HCT116 (cell line): ENCODE measurements around the gene CDC37L1. TPM values are rescaled to one million over a fixed set of nuclear protein-coding genes. Genes with fewer than 3 reads are reported as not detected.

Source experiments
- ATAC-seq: fragments of 200-7000 bp; cut with Tn5 transposase; 2 replicates; pipeline ENCODE4 v1.9.1; 2020; ENCODE audit warnings: mild to moderate bottlenecking, moderate library complexity
- BruUV-seq: library from RNA; stranded (reverse); fragments of 400-500 nt; replicated peaks from 2 replicates; lab custom pipeline; 2021; lab: Mats Ljungman, UMichigan
- CTCF ChIA-PET: fragments of 300-600 bp; sonication (Branson Sonifier 250); formaldehyde crosslinking; loops from one replicate; lab custom pipeline; 2021; ENCODE audit warnings: antibody characterized with exemption; lab: Charles Lee
- POLR2A ChIA-PET: fragments of 300-600, 350-600 bp; sonication (Branson Sonifier 250); formaldehyde crosslinking; loops from one replicate; lab custom pipeline; 2021; ENCODE audit warnings: antibody characterized with exemption; lab: Charles Lee
- RAD21 ChIA-PET, 2 experiments: fragments of 300-600 bp; sonication (Branson Sonifier 250); formaldehyde crosslinking; loops; one replicate each; lab custom pipeline; 2023; ENCODE audit warnings: low total read pairs in 2 of 2; ENCODE audit not compliant: uncharacterized antibody in 2 of 2, unreplicated experiment in 2 of 2, low non-redundant PET in 1 of 2; lab: Charles Lee
- DNase-seq: peaks from one replicate; pipeline ENCODE4 v3.0.0-alpha.2; 2010; ENCODE audit warnings: low read depth, low spot score
- H2AFZ ChIP-seq: fragments of 200-600 bp; shearing (Covaris generic), sonication (generic); 2 replicates; pipeline ENCODE4 v1.6.1; 2017; ENCODE audit warnings: low read depth, mixed run types, mixed read lengths, antibody characterized with exemption, low read length; ENCODE audit not compliant: poor library complexity, severe bottlenecking
- H3K27ac ChIP-seq: 2 replicates; pipeline ENCODE4 v1.5.1; 2012; ENCODE audit warnings: low read depth, low read length
- H3K27me3 ChIP-seq: fragments of 200-600 bp; sonication (generic); 2 replicates; pipeline ENCODE4 v1.6.1; 2016; ENCODE audit warnings: mixed run types, low read length, mixed read lengths; ENCODE audit not compliant: insufficient read depth
- H3K36me3 ChIP-seq, 2 experiments: fragments of 200-500 bp in 1 of 2; fragments of 200-600 bp in 1 of 2; sonication (Bioruptor generic) in 1 of 2; sonication (generic) in 1 of 2; 2 replicates each; pipeline versions ENCODE4 v1.5.1 to v1.6.1; 2014 to 2016; ENCODE audit warnings: low read length in 2 of 2, inconsistent platforms in 1 of 2, mixed read lengths in 1 of 2, mixed run types in 1 of 2; ENCODE audit not compliant: insufficient read depth in 2 of 2, control insufficient read depth in 1 of 2
- H3K4me1 ChIP-seq, 2 experiments: fragments of 200-600 bp in 1 of 2; sonication (generic) in 1 of 2; 2 replicates each; pipeline versions ENCODE4 v1.5.1 to v1.6.1; 2012 to 2017; ENCODE audit warnings: low read length in 2 of 2, inconsistent platforms in 1 of 2, mild to moderate bottlenecking in 1 of 2, mixed read lengths in 1 of 2, mixed run types in 1 of 2, moderate library complexity in 1 of 2; ENCODE audit not compliant: insufficient read depth in 2 of 2, control insufficient read depth in 1 of 2
- H3K4me2 ChIP-seq: fragments of 200-600 bp; sonication (generic); 2 replicates; pipeline ENCODE4 v1.6.1; 2017; ENCODE audit warnings: mixed run types, low read length, mixed read lengths
- H3K4me3 ChIP-seq, 2 experiments: fragments of 200-600 bp in 1 of 2; sonication (generic) in 1 of 2; replicated peaks in 1 of 2; 2 replicates each; pipeline ENCODE4 v1.5.1; 2011 to 2016; ENCODE audit warnings: low read length in 2 of 2, control low read depth in 1 of 2, low read depth in 1 of 2, mild to moderate bottlenecking in 1 of 2, mixed read lengths in 1 of 2, mixed run types in 1 of 2
- H3K79me2 ChIP-seq: fragments of 200-600 bp; sonication (generic); 2 replicates; pipeline ENCODE4 v1.6.1; 2017; ENCODE audit warnings: mild to moderate bottlenecking, mixed run types, low read length, moderate library complexity, mixed read lengths; ENCODE audit not compliant: insufficient read depth
- H3K9ac ChIP-seq: fragments of 200-600 bp; sonication (generic); 2 replicates; pipeline ENCODE4 v1.6.1; 2016; ENCODE audit warnings: low read length, mixed read lengths
- H3K9me2 ChIP-seq: fragments of 200-600 bp; sonication (generic), shearing (Covaris generic); 2 replicates; pipeline ENCODE4 v1.6.1; 2017; ENCODE audit warnings: mixed run types, mild to moderate bottlenecking, moderate library complexity; ENCODE audit not compliant: insufficient read depth
- H3K9me3 ChIP-seq, 2 experiments: fragments of 200-500 bp in 1 of 2; fragments of 200-600 bp in 1 of 2; sonication (Bioruptor generic) in 1 of 2; sonication (generic) in 1 of 2; 2 replicates each; pipeline ENCODE4 v1.6.1; 2014 to 2017; ENCODE audit warnings: low read length in 2 of 2, mixed read lengths in 2 of 2, inconsistent platforms in 1 of 2, low read depth in 1 of 2, mild to moderate bottlenecking in 1 of 2, mixed run types in 1 of 2, moderate library complexity in 1 of 2; ENCODE audit not compliant: control insufficient read depth in 1 of 2, insufficient read depth in 1 of 2
- H4K20me1 ChIP-seq: fragments of 200-600 bp; sonication (generic), shearing (Covaris generic); 2 replicates; pipeline ENCODE4 v1.6.1; 2017; ENCODE audit warnings: mixed run types, mild to moderate bottlenecking, moderate library complexity; ENCODE audit not compliant: insufficient read depth
- ATF3 ChIP-seq: IDR thresholded peaks from 2 replicates; pipeline ENCODE4 v1.6.1; 2012
- CBX3 ChIP-seq: IDR thresholded peaks from 2 replicates; pipeline ENCODE4 v1.6.1; 2012; ENCODE audit warnings: low read depth
- CEBPB ChIP-seq: IDR thresholded peaks from 2 replicates; pipeline ENCODE4 v1.6.1; 2012; ENCODE audit warnings: low read depth
- EGR1 ChIP-seq: IDR thresholded peaks from 2 replicates; pipeline ENCODE4 v1.6.1; 2012; ENCODE audit warnings: low read depth
- EZH2 ChIP-seq: fragments of 200-600 bp; sonication (generic); IDR thresholded peaks from 2 replicates; pipeline ENCODE4 v1.6.1; 2017; ENCODE audit warnings: antibody characterized with exemption, mixed run types
- JUND ChIP-seq: IDR thresholded peaks from 2 replicates; pipeline ENCODE4 v1.6.1; 2012
- MAX ChIP-seq: IDR thresholded peaks from 2 replicates; pipeline ENCODE4 v1.6.1; 2012
- POLR2A ChIP-seq: IDR thresholded peaks from 2 replicates; pipeline ENCODE4 v1.7.0; 2011; ENCODE audit warnings: borderline replicate concordance; ENCODE audit not compliant: insufficient read depth, insufficient read length; ENCODE audit errors: extremely low read depth
- RAD21 ChIP-seq: IDR thresholded peaks from 2 replicates; pipeline ENCODE4 v1.6.1; 2012; ENCODE audit warnings: low read depth, mild to moderate bottlenecking
- SIN3A ChIP-seq: IDR thresholded peaks from 2 replicates; pipeline ENCODE4 v1.6.1; 2012; ENCODE audit warnings: low read depth
- SP1 ChIP-seq: IDR thresholded peaks from 2 replicates; pipeline ENCODE4 v1.6.1; 2012; ENCODE audit warnings: low read depth
- SRF ChIP-seq: IDR thresholded peaks from 2 replicates; pipeline ENCODE4 v1.6.1; 2012; ENCODE audit warnings: low read depth
- YY1 ChIP-seq: IDR thresholded peaks from 2 replicates; pipeline ENCODE4 v1.6.1; 2011; ENCODE audit warnings: low read length, low read depth, moderate library complexity, mild to moderate bottlenecking; ENCODE audit not compliant: insufficient replicate concordance; ENCODE audit errors: extremely low read depth
- ZBTB33 ChIP-seq: IDR thresholded peaks from 2 replicates; pipeline ENCODE4 v1.6.1; 2011; ENCODE audit warnings: mild to moderate bottlenecking, low read length, moderate library complexity; ENCODE audit not compliant: insufficient replicate concordance; ENCODE audit errors: extremely low read depth
- ZFX ChIP-seq: fragments of 450-650 bp; IDR thresholded peaks from 2 replicates; pipeline ENCODE4 v1.6.1; 2017
- ZNF274 ChIP-seq: fragments of 200-500 bp; sonication (Bioruptor generic); IDR thresholded peaks from 2 replicates; pipeline ENCODE4 v1.6.1; 2014; ENCODE audit warnings: mild to moderate bottlenecking, low read depth, low read length, inconsistent platforms
- intact Hi-C: fragments of 100-400 bp; cut with micrococcal nuclease; formaldehyde crosslinking; loops from 2 replicates; pipeline ENCODE4 v1.10.0; 2022
- total RNA-seq: library from RNA; stranded (reverse); gene quantifications from one replicate; pipeline ENCODE4 v1.2.1, GENCODE V29; 2021; ENCODE audit not compliant: unreplicated experiment

Gene CDC37L1
- total RNA-seq, 1 experiment from 2014 or later = 18.1 TPM

DNA sequence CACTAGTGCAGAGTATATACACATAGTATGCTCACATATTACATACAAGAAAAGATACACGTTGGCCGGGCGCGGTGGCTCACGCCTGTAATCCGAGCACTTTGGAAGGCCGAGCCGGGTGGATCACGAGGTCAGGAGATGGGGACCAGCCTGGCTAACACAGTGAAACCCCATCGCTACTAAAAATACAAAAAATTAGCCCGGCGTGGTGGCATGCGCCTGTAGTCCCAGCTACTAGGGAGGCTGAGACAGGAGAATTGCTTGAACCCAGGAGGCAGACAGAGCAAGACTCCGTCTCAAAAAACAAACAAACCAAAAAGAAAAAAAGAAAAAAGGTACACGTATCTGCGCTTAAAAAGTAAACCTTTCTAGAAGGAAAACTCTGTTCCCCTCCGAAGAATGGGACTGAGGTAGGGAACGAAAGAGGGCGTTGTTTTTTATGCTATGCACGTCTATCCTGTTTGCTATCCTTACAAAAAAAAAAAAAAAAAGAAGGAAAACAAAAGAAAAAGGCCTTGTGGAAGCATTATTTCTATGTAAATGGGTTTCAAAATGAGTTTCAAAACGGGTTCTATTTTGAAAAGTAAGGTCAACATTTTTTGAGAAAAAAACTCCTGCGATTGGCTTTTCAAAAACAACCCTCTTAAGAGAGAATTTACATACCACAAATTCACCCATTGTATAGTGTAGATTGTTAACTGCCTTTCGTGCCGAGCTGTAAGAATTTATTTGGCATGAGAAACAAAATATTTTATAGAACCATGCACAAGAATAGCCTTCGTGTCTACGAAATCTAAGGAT, 60.4 kb downstream of the CDC37L1 start:
- Histone ChIP-seq H3K4me3 (peak overlapping the region; percentile 65 to 91), H3K27ac (peak overlapping the region; percentile 84), H3K9me2 (no peaks in the 10 kb centered on the region), H3K9ac (peak overlapping the region; percentile 86), H3K79me2 (peaks cover 52% of the 10 kb centered on the region), H3K4me2 (peak overlapping the region; percentile 92), H3K4me1 (peaks cover 27 to 45% of the 10 kb centered on the region in 2 experiments), H3K36me3 (no peaks in the 10 kb centered on the region), H3K27me3 (no peaks in the 10 kb centered on the region), H4K20me1 (no peaks in the 10 kb centered on the region), H2AFZ (no peak overlapping the region), H3K9me3 (no peaks in the 10 kb centered on the region)
- ATAC-seq (no peak), DNase-seq (no peak)
- TF ChIP-seq ZFX (no peak), EZH2 (no peak), MAX (peak; percentile 46; the same call in 1 of the 2 replicates), SRF (no peak), CBX3 (no peak)
- ChIA-PET CTCF (interaction anchor here (2.1 kb wide), 1 partner anchor 13 kb away, joined by 5 read pairs; no protein-coding TSS in a partner anchor), POLR2A (interaction anchor here (1.3 kb wide), 2 partner anchors 7 to 60 kb away, joined by 3 read pairs; partner anchors contain the start of gene CDC37L1), RAD21 (no interaction called here)
- BruUV-seq = TSS peak; percentile 69
- intact Hi-C loops = no loop called here

- no peaks in the 10 kb centered on the region for H3K36me3 ChIP-seq
- intact Hi-C loops = no loop called here
- ChIA-PET RAD21 (no interaction called here), CTCF (interaction anchor here (1.1 to 2.1 kb wide), 2 partner anchors 9 to 12 kb away, joined by 5 read pairs; no protein-coding TSS in a partner anchor), POLR2A (interaction anchor here (1.3 kb wide), 2 partner anchors 8 to 61 kb away, joined by 3 read pairs; partner anchors contain the start of gene CDC37L1)
- H3K27ac ChIP-seq = peak overlapping the region; percentile 84
- H3K9me3 ChIP-seq = no peaks in the 10 kb centered on the region
- no TSS peak for BruUV-seq
- H3K79me2 ChIP-seq = peaks cover 51% of the 10 kb centered on the region
- H4K20me1 ChIP-seq = no peaks in the 10 kb centered on the region
- no peak for ATAC-seq
- TF ChIP-seq SP1 (no peak), ZBTB33 (no peak), ATF3 (no peak), RAD21 (no peak), ZNF274 (no peak), EGR1 (no peak), YY1 (no peak), SIN3A (no peak), JUND (no peak), POLR2A (no peak), CEBPB (no peak)
- H3K9me2 ChIP-seq = no peaks in the 10 kb centered on the region
- peak overlapping the region; percentile 92 for H3K4me2 ChIP-seq
- DNase-seq = no peak
- H3K4me3 ChIP-seq = peak overlapping the region; percentile 65 to 91
- peak overlapping the region; percentile 86 for H3K9ac ChIP-seq
- peaks cover 27 to 45% of the 10 kb centered on the region in 2 experiments for H3K4me1 ChIP-seq
- H3K27me3 ChIP-seq = no peaks in the 10 kb centered on the region
- H2AFZ ChIP-seq = no peak overlapping the region
These were observed 60.9 kb downstream of the CDC37L1 start for GRCh38 chr9:4740388-4740637.
